ENCODE measurements around the gene SH3PXD2A.
"Not testable (repeated sequence)": the region's sequence is repeated elsewhere in the genome, so short reads cannot be mapped to it uniquely, and the experiment has no call there.

SH3PXD2A gene

GRCh38 chr10:103850572-103850895 lies 4.8 kb downstream of the SH3PXD2A start:
- DNase-seq (ENCODE audit: low read depth in 2 of 2), result no peak

- DNase-seq (ENCODE audit: low read depth in 2 of 2), result no peak
Observed at GRCh38 chr10:103849880-103850571, 5.3 kb downstream of the SH3PXD2A start.

GRCh38 chr10:103849212-103849877 lies 6.0 kb downstream of the SH3PXD2A start:
- DNase-seq (ENCODE audit: low read depth in 2 of 2), result no peak

- no peak for DNase-seq (ENCODE audit: low read depth in 2 of 2)
Observed at GRCh38 chr10:103847909-103848468, 7.4 kb downstream of the SH3PXD2A start.

- DNase-seq (ENCODE audit: low read depth in 2 of 2), result no peak
Observed at GRCh38 chr10:103847346-103847745, 8.0 kb downstream of the SH3PXD2A start.

- no peak for DNase-seq (ENCODE audit: low read depth in 2 of 2)
Observed at GRCh38 chr10:103845972-103846371, 9.4 kb downstream of the SH3PXD2A start.

GRCh38 chr10:103845346-103845745 lies 10.0 kb downstream of the SH3PXD2A start:
- not testable (repeated sequence) for DNase-seq (ENCODE audit: low read depth in 2 of 2)

GRCh38 chr10:103843854-103844570 lies 11.4 kb downstream of the SH3PXD2A start:
- no peak for DNase-seq (ENCODE audit: low read depth in 2 of 2)

GRCh38 chr10:103843045-103843444 lies 12.3 kb downstream of the SH3PXD2A start:
- DNase-seq (ENCODE audit: low read depth in 2 of 2), result no peak

- no peak for DNase-seq (ENCODE audit: low read depth in 2 of 2)
Observed at GRCh38 chr10:103842605-103843004, 12.8 kb downstream of the SH3PXD2A start.

- DNase-seq (ENCODE audit: low read depth in 2 of 2), result no peak
Observed at GRCh38 chr10:103841519-103841918, 13.9 kb downstream of the SH3PXD2A start.

GRCh38 chr10:103840740-103841070 lies 14.7 kb downstream of the SH3PXD2A start:
- no peak for DNase-seq (ENCODE audit: low read depth in 2 of 2)

GRCh38 chr10:103839872-103840739 lies 15.3 kb downstream of the SH3PXD2A start:
- no peak for DNase-seq (ENCODE audit: low read depth in 2 of 2)

GRCh38 chr10:103839519-103839871 lies 15.9 kb downstream of the SH3PXD2A start:
- no peak for DNase-seq (ENCODE audit: low read depth in 2 of 2)

- DNase-seq (ENCODE audit: low read depth in 2 of 2), result no peak
Observed at GRCh38 chr10:103838862-103839518, 16.4 kb downstream of the SH3PXD2A start.

- DNase-seq (ENCODE audit: low read depth in 2 of 2), result no peak
Observed at GRCh38 chr10:103838070-103838395, 17.3 kb downstream of the SH3PXD2A start.

- DNase-seq (ENCODE audit: low read depth in 2 of 2), result no peak
Observed at GRCh38 chr10:103837370-103838069, 17.9 kb downstream of the SH3PXD2A start.

- no peak for DNase-seq (ENCODE audit: low read depth in 2 of 2)
Observed at GRCh38 chr10:103836861-103837260, 18.5 kb downstream of the SH3PXD2A start.

- DNase-seq (ENCODE audit: low read depth in 2 of 2), result no peak
Observed at GRCh38 chr10:103836273-103836672, 19.1 kb downstream of the SH3PXD2A start.

GRCh38 chr10:103835096-103836050 lies 20.0 kb downstream of the SH3PXD2A start:
- no peak for DNase-seq (ENCODE audit: low read depth in 2 of 2)
